Natural killer cell (primary cell): ENCODE measurements around the gene IFT20. TPM values are rescaled to one million over a fixed set of nuclear protein-coding genes. Genes with fewer than 3 reads are reported as not detected.

Source experiments
- ATAC-seq, 3 donors: fragments of 150-1000 bp in 2 of 3; fragments of 200-7000 bp in 1 of 3; cut with Tn5 transposase; 1 replicate in 1 of 3; 2 replicates in 2 of 3; pipeline ENCODE4 v1.10.0; 2021; ENCODE audit warnings: mild to moderate bottlenecking in 2 of 3, moderate library complexity in 2 of 3
- DNase-seq, 2 donors: peaks; one replicate each; pipeline versions ENCODE4 v3.0.0 to v3.0.0-alpha.2; 2013 to 2021; ENCODE audit warnings: mixed read lengths in 1 of 2
- H3K27ac ChIP-seq: one replicate; pipeline ENCODE4 v1.5.1; 2013; ENCODE audit warnings: mild to moderate bottlenecking, low read length
- H3K27me3 ChIP-seq: one replicate; pipeline ENCODE4 v1.6.1; 2013; ENCODE audit warnings: low read length; ENCODE audit not compliant: control insufficient read depth, insufficient read depth
- H3K36me3 ChIP-seq: one replicate; pipeline ENCODE4 v1.6.1; 2013; ENCODE audit warnings: low read length; ENCODE audit not compliant: control insufficient read depth, insufficient read depth
- H3K4me1 ChIP-seq: one replicate; pipeline ENCODE4 v1.6.1; 2013; ENCODE audit warnings: low read length; ENCODE audit not compliant: control insufficient read depth, insufficient read depth
- H3K4me3 ChIP-seq: one replicate; pipeline ENCODE4 v1.5.1; 2013; ENCODE audit warnings: low read length
- H3K9me3 ChIP-seq: one replicate; pipeline ENCODE4 v1.6.1; 2013; ENCODE audit warnings: low read length; ENCODE audit not compliant: control insufficient read depth, insufficient read depth
- H3K27ac Mint-ChIP-seq, 2 donors: one replicate each; pipeline ENCODE4 v1.8.0; 2022; ENCODE audit warnings: mild to moderate bottlenecking in 2 of 2, mixed read lengths in 2 of 2, moderate library complexity in 1 of 2
- H3K27me3 Mint-ChIP-seq, 2 donors: one replicate each; pipeline ENCODE4 v1.8.0; 2022; ENCODE audit warnings: low read depth in 2 of 2, mixed read lengths in 2 of 2
- H3K36me3 Mint-ChIP-seq: one replicate; pipeline ENCODE4 v1.8.0; 2022; ENCODE audit warnings: mixed read lengths
- H3K4me1 Mint-ChIP-seq, 2 donors: one replicate each; pipeline ENCODE4 v1.8.0; 2022; ENCODE audit warnings: mixed read lengths in 2 of 2
- H3K4me3 Mint-ChIP-seq: one replicate; pipeline ENCODE4 v1.8.0; 2022; ENCODE audit warnings: mild to moderate bottlenecking, moderate library complexity, mixed read lengths
- H3K9me3 Mint-ChIP-seq, 2 donors: one replicate each; pipeline ENCODE4 v1.8.0; 2022; ENCODE audit warnings: mixed read lengths in 2 of 2
- CTCF ChIP-seq: fragments of 200-600 bp; IDR thresholded peaks from one replicate; pipeline ENCODE4 v1.8.0; 2022; ENCODE audit warnings: antibody characterized with exemption
- WGBS: methylation state at CpG from one replicate; pipeline ENCODE4 v1.1.7; 2013; ENCODE audit warnings: missing lambda C conversion rate; ENCODE audit not compliant: insufficient coverage; 5-methylcytosine and 5-hydroxymethylcytosine counted together
- intact Hi-C: fragments of 100-400 bp; cut with micrococcal nuclease; formaldehyde crosslinking; loops from one replicate; pipeline ENCODE4 v1.14.2; 2022
- total RNA-seq, 4 donors: library from RNA; stranded (reverse); fragments of 120-200 nt in 1 of 4; gene quantifications; one replicate each; pipeline versions ENCODE4 v1.2.3 to v1.2.4, GENCODE V29; 2013 to 2022

The IFT20 gene
- total RNA-seq, 3 donors from 2014 or later (not counting 1 experiment from before 2014, with no cell fraction given) = 50.0 to 109 (median 68.6) TPM

DNA sequence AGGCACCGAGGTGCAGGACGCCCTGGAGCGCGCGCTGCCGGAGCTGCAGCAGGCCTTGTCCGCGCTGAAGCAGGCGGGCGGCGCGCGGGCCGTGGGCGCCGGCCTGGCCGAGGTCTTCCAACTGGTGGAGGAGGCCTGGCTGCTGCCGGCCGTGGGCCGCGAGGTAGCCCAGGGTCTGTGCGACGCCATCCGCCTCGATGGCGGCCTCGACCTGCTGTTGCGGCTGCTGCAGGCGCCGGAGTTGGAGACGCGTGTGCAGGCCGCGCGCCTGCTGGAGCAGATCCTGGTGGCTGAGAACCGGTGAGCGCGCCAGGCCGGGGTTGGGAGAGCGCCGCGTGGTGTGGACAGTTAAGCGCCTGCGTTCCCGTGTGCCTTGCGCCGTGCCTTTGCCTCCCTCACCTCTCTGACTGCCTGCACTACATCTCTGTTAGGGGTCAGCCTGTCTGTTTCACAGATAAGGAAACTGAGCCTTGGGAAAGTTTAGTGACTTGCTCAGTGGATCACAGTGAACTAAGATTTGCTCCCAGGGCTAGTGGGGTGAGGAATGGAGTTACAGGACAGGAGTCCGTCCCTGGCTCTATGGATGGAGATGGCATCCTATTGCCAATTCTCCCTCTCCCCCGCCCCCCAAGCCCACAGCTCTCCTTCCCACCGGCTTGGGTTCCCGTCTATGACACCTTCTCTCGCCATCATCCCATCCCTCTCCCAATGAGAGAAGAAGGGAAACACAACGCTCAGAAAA is 37.1 kb upstream of the IFT20 start:
- TF ChIP-seq CTCF = no peak
- no peaks in the 10 kb centered on the region for H3K36me3 ChIP-seq
- intact Hi-C loops = no loop called here
- no peak overlapping the region for H3K27ac ChIP-seq
- H3K9me3 ChIP-seq = no peaks in the 10 kb centered on the region
- peak in 1 of 3 donors; percentile 2 for ATAC-seq
- peaks cover 23% of the 10 kb centered on the region for H3K4me1 ChIP-seq
- H3K27me3 ChIP-seq = no peaks in the 10 kb centered on the region
- 8% methylated on average over 51 of the region's 53 CpGs for WGBS
- DNase-seq = peak in 1 of 2 donors; percentile 46
- H3K4me1 Mint-ChIP-seq = peaks cover 10 to 23% of the 10 kb centered on the region in 2 donors
- no peaks in the 10 kb centered on the region for H3K36me3 Mint-ChIP-seq
- H3K4me3 Mint-ChIP-seq = peak overlapping the region; percentile 81
- H3K4me3 ChIP-seq = peak overlapping the region; percentile 13
- no peaks in the 10 kb centered on the region for H3K27me3 Mint-ChIP-seq
- peak overlapping the region; percentile 85 to 93 for H3K27ac Mint-ChIP-seq
- H3K9me3 Mint-ChIP-seq = no peaks in the 10 kb centered on the region

GRCh38 chr17:28371245-28372202 is 36.3 kb upstream of the IFT20 start, which contains the start of gene SARM1:
Gene SARM1 (plus strand): TSS chr17:28371694. CDS start chr17:28372033, 339 bp downstream.
- Mint-ChIP-seq H3K4me1 (peaks cover 10 to 23% of the 10 kb centered on the region in 2 donors), H3K4me3 (peak within 1 kb of the TSS; percentile 95), H3K27me3 (no peaks in the 10 kb centered on the region), H3K36me3 (no peaks in the 10 kb centered on the region), H3K27ac (peak within 1 kb of the TSS; percentile 85 to 93), H3K9me3 (no peaks in the 10 kb centered on the region)
- TF ChIP-seq CTCF = no peak
- Histone ChIP-seq H3K9me3 (no peaks in the 10 kb centered on the region), H3K36me3 (no peaks in the 10 kb centered on the region), H3K27me3 (no peaks in the 10 kb centered on the region), H3K4me1 (peaks cover 23% of the 10 kb centered on the region), H3K4me3 (peak within 1 kb of the TSS; percentile 84), H3K27ac (peak within 1 kb of the TSS; percentile 87)
- intact Hi-C loops = no loop called here
- ATAC-seq = peak; percentile 84 to 90 (median 85)
- under 1% methylated on average over 70 of the region's 80 CpGs for WGBS
- DNase-seq = peak; percentile 67 to 88

DNA sequence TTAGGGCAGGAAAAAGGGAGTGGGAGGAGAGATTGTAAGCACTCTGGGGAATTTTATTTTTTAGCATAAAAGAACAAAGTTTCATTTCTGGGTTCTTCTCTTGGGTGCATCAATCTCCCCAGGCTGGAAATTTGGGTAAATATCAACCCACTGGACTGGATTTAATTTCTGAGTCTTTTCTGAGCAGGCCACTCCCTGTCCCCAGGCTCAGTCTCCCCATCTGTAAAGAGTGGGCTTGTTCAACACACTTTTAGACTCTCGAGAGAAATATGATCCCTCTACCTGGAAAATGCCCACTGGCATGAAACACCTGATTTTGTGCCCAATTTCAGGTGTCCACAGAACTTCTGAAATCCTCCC is 35.5 kb upstream of the IFT20 start:
- no peak for ATAC-seq

More for the DNA sequence above, 35.5 kb upstream of the IFT20 start:
- DNase-seq = peak in 1 of 2 donors; percentile 23
- TF ChIP-seq CTCF = no peak
- H3K4me1 ChIP-seq = peaks cover 23% of the 10 kb centered on the region
- H3K27ac ChIP-seq = peak overlapping the region; percentile 51
- Mint-ChIP-seq H3K4me3 (peak overlapping the region; percentile 95), H3K36me3 (no peaks in the 10 kb centered on the region), H3K9me3 (no peaks in the 10 kb centered on the region), H3K27ac (peak overlapping the region; percentile 85 to 93), H3K4me1 (peaks cover 10 to 23% of the 10 kb centered on the region in 2 donors), H3K27me3 (no peaks in the 10 kb centered on the region)
- intact Hi-C loops = no loop called here
- H3K27me3 ChIP-seq = no peaks in the 10 kb centered on the region
- no peaks in the 10 kb centered on the region for H3K9me3 ChIP-seq
- H3K36me3 ChIP-seq = no peaks in the 10 kb centered on the region
- 100% methylated on average over 1 of the region's 1 CpG for WGBS
- H3K4me3 ChIP-seq = no peak overlapping the region
